Ramos (cell line): ENCODE data around the gene SLC38A1.

Experiments used
- in situ Hi-C: fragments of 300-500 bp; cut with MboI; formaldehyde crosslinking; loops from one replicate; pipeline ENCODE4 v1.14.3; 2022; ENCODE audit warnings: low sequenced_read_pairs; ENCODE audit not compliant: unreplicated experiment

The SLC38A1 gene

DNA sequence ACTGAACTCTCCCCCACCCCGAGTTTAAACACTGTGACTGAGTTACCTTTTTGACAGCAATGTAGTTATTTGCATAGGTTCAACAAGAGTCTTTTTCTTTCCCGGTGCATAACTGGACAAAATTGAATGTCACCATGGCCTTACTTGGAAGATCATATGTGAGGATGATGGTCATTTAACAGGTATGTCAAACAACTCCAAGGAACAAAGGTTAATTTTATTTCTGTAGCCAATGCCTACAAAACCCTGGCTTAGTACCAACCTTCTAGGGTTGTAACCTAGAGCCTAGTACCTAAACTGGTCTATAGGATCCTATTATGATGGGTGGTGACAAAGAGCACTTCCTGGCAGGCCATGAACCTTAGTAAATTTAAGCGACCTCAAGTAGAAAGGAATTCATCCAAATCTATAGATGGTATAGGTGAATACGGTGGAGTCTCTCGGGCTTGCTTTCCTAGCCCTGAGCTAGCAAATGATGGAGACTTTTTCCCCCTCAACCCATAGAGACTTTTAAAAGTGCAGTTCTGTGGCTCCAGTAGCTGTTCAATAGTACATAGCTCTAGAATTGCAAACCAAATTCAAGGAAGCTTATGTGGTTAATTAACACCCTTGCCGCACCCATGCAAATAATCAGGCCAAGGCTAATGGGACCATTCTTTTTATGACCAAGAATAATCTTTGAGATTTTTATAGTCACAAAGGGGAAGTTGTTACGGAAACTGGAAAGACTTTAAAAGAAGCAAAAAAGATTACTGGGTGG, 89.0 kb downstream of the SLC38A1 start:
- in situ Hi-C loops, result no loop called here

DNA sequence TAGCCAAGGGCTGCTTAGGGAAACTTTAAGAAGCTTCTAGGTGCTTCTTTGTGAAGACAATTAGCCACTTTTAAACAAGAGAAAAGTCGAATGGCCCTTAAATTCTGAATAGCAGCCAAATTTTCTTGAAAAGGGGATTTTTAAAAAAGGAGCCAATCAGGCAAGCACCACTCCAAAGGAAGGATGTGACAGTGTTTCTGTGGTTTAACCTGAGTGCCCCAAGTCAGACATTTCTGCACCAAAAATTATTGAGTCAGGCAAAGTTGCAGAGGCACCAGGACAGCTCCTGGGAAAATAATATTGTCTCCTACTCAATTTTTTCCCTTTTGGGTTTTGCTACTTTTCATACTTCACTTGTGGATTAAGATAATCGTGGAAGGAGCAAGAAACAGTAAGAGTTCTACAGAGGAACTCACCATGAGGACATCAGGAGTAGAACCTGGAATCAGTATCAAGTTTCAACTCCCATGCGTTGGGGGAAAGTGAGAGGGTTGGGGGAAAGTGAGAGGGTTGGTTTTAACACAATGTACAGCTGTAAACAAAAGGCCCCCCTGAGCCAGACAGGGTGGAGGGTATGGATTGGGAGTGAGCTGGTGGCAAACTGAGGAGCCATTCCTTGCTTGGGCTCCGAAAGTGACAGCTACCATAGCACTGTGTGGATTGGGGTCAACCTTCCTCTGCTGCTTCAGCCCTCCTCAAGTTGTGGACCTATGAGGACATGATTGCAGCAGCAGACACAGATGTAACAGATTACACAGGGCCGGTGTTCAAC, 90.8 kb downstream of the SLC38A1 start:
- in situ Hi-C loops, result no loop called here

DNA sequence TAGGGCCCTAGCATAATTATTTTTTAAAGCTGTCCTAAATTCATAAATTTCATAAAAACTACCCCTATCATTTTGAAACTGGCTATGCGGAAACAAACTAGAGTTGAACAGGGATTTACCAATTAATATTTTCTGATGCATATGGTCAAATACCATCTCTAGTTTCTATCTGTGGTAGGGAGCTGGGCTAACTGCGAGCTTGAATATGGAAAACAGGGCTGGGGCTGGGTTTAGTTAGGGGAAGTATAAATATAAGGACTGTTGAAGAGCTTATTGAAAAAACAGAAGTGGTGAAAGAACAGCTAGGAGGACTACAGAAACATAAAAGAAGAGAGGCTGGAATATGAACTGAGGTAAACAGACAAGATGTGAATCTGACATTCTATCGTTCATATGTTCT, 91.8 kb downstream of the SLC38A1 start:
- in situ Hi-C loops, result no loop called here

DNA sequence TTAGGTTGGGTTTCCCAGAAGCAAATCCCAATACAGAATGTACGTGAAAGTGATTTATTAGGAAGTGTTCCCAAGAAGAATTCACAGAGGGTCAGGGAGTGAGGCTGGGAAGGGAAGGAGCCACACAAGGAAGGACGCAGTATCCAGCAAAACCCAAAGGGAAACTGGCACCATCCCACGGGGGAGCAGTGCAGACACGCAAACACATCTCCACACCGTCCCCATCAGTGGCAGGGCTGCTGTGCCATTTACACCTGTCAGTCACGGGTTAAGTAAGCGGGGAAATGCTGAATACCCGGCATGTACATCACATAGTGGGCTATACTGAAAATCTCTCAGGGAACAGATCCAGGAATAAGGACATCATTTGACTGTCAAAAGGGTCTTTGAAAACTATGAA, 93.9 kb downstream of the SLC38A1 start:
- in situ Hi-C loops, result loop anchor here (25.0 kb wide), 1 partner anchor 512 kb away; no protein-coding TSS in a partner anchor

DNA sequence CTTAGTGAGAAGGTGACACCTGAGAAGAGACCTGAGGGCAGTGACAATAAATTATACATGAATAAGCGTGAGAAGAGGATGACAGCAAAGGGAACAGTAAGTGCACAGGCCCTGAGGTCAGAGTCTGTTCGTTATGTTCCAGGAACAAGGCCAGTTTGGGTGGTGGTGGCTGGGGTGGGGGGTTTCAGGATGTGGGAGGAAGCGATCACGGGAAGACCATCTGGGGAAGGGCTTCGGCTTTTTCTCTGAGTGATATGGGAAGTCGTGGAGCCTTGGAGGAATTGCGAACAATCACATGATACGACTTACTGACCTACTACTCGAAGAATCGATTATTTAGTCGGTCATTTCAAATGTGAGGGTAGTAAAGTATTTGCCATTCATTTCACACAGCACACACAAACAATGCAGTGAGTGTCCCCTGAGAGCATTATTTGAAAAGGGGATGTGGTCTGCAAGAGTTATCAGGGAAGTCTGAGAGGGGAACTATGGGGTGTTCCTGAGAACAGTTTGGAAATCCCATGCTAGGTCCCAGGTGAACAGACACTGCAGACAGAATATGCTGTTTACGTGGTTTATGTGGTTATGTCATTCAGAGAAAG, 94.7 kb downstream of the SLC38A1 start:
- in situ Hi-C loops, result loop anchor here (25.0 kb wide), 1 partner anchor 513 kb away; no protein-coding TSS in a partner anchor

DNA sequence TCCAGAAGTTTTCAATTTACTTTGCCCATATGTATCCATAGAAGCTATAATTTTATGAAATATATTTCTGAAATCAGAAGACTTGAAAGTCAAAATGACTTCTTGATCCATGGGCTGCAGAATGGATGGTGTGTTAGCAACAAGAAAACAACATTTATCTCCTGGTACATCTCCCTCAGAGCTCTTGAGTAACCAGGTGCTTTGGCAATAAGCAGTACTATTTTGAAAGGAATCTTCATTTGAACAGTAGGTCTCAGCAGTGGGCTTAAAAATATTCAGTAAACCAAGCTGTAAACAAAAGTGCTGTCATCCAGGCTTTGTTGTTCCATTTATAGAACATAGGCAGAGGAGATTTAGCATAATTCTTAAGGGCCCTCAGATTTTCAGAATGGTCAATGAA, 100.4 kb downstream of the SLC38A1 start:
- in situ Hi-C loops, result loop anchor here (25.0 kb wide), 1 partner anchor 519 kb away; no protein-coding TSS in a partner anchor

DNA sequence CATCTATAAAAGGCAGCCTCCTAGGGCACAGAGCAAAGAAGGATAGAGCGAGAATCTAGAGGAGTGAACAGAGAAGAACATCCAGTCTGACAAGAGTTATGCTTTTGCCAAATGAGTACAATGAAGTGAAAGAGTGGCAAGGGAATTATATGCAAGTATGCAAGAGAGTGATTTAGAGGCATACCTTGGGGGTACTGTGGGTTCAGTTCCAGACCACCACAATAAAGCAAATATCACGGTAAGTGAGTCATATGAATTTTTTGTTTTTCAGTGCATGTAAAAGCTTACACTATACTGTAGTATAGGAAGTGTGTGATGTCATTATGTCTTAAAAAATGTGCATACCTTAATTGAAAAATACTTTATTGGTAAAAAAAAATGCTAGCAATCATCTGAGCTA, 101.4 kb downstream of the SLC38A1 start:
- in situ Hi-C loops, result loop anchor here (25.0 kb wide), 1 partner anchor 520 kb away; no protein-coding TSS in a partner anchor

DNA sequence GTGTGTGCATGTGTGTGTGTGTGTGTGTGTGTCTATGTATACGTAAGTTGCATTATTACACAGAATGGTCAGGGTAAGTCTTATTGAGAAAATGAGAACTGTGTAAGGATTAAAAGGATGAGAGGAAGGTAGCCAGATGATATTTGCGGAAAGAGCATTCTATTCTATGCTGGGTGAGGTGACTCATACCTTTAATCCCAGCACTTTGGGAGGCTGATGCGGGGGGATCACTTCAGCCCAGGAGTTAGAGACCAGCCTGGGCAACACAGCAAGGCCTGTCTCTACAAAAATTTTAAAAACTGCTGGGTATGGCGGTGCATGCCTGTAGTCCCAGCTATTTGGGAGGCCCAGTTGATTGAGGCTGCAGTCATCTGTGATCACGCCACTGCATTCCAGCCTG, 103.7 kb downstream of the SLC38A1 start:
- in situ Hi-C loops, result loop anchor here (25.0 kb wide), 1 partner anchor 522 kb away; no protein-coding TSS in a partner anchor

DNA sequence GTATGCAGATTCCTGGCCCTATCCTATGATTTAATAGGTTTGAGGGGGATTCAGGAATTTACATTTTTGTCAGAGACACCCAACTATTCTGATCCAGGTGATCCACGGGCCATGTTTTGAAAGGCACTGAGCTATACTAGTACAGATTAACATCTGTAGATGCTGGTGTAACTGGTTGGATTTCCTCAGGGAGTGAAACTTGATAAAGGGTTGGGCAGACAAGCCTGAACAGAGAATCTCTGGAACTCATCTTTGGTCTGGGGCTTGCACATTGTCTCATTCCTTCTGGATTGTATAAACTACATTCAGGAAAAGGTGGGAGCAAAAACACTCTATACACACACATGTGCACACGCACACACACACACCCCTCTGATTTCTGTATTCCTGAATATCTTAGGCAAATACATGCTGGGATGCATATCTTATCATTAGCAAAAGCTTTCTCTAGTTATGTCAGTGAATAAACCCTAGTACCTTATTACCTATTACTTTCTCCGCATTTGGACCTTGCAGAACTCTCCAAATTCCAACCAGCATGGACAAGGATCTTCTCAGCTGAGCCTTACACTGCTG, 104.6 kb downstream of the SLC38A1 start:
- in situ Hi-C loops, result loop anchor here (25.0 kb wide), 1 partner anchor 523 kb away; no protein-coding TSS in a partner anchor

DNA sequence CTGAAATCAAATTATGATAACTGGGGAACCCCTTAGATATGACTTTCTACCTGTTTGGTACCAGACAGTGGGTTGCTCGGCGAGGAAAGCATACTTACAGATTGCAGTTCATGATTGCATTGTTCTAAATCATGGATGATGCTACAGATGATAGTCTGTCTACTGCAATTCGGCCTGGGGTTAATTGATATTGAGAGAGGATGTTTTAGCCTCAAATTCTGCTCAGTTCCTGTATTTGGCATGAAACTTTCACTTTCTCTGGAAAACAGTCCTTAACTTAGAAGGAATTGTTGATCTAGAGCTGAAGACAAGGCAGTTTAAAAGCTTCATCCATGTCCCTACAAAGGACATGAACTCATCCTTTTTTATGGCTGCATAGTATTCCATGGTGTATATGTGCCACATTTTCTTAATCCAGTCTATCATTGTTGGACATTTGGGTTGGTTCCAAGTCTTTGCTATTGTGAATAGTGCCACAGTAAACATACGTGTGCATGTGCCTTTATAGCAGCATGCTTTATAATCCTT, 106.2 kb downstream of the SLC38A1 start:
- in situ Hi-C loops, result loop anchor here (25.0 kb wide), 1 partner anchor 525 kb away; no protein-coding TSS in a partner anchor

DNA sequence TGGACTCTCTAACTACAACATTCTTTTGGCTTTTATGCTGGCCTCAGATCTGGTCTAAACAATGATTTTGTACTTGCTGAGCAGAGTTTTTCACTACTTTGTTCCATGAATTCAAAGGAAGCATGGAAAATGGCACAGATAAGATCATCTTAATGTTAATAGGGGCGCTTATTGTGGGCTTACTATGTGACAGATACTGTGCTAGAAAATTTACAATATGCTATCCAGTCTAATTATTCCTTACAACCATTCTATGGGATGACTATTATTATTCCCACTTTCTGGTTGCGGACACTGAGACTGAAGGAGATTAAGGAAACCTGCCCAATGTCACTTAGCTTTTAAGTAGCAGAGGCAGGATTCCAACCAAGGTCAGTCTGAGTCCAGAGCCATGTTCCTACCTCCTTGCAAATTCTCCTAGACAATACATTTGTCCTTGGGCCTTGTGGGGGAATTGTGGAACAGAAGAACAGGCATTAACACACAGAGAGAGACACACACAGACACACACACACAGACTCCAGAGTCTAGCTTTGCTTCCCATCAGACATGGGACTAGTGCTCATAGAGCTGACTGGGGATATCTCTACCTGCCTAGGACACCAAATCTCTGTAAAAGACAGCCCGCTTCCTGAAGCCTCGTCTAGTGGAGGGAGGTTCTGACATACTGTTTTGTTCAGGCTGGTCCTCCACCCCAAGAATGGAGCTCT, 107.7 kb downstream of the SLC38A1 start:
- in situ Hi-C loops, result loop anchor here (25.0 kb wide), 1 partner anchor 526 kb away; no protein-coding TSS in a partner anchor

DNA sequence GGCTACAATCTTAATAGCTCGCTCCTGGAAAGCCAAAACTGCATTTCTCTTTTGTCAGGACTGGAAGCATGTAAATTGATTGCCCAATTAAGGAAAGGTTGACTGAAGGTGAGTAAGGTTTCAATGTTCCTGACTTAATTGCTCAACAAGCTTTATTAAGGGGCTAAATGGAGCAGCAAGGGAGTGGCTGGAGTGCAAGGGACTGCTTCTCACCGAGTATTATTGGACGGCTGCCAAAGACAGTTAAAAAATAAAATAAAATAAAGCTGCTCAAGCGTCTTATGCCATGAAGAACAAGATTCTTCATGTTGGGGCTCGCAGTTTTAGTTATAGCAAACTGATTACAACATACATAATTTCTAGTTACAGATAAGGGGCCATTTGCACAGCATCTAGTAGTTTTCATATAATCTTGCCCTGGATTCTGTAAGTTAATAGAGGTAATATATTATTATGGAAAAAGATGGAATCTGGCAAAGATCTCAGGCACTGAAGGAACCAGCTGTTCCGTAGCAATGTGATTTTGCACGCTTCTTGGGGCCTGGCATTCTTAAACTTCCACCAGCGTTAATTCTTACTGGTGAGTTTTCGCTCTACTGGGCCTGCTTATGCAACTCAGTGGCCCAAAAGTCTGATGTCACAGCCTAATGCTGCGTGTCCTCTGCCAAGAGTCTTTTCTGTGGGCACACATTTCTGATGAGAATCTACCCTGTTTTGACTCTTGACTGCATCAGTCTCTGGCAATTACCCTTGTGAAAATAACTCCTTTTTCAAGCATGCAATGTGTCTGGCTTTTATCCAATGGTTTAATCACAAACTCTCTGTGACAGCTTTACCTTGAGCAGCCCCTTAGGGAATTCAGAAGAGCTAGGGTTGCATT, 108.5 kb downstream of the SLC38A1 start:
- in situ Hi-C loops, result loop anchor here (25.0 kb wide), 1 partner anchor 527 kb away; no protein-coding TSS in a partner anchor

DNA sequence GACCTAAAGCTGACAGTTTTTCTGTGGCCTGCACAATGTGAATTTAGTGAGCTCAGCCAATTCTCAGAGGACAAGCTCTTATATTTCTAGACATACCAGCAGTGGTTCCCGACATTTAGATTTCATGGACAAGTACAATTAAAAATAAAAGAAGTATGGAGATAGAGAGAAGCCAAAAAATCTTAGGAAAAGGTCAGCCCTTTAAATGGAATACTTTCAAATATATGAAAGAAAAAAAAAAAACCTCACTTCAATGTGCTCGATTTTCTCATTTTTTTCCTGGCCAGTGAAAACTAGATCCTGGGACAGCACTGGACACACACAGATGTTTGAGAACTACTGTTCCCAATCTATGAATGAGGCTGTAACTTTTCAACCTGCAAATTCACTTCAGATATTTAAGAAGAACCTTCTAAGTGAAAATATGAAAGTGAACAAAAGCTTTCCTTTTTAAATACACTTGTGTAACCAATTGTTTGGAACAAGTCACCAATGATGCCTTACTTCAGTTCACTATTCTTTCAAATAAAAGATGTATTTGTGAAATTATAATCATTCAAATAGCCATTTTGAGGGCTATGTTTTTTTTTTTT, 109.4 kb downstream of the SLC38A1 start:
- in situ Hi-C loops, result loop anchor here (25.0 kb wide), 1 partner anchor 528 kb away; no protein-coding TSS in a partner anchor

DNA sequence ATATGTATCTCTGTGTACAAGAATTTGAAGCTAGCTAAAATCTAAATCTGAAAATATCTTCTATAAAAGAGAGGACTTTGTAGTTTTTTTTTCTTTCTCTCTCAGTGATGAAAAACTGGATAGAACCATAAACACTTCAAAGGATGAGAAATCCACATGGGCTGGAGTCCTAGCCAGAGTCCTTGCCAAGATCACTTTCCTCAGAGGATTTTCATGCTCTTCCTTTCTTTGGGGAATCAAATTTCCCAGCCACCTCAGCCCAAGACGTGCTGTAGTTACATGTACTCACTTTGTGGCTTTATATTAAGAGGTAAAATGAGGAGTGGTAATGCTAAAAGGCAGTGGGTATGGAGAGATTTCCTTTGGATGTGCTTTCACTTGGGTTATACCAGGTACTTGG, 110.3 kb downstream of the SLC38A1 start:
- in situ Hi-C loops, result loop anchor here (25.0 kb wide), 1 partner anchor 529 kb away; no protein-coding TSS in a partner anchor

DNA sequence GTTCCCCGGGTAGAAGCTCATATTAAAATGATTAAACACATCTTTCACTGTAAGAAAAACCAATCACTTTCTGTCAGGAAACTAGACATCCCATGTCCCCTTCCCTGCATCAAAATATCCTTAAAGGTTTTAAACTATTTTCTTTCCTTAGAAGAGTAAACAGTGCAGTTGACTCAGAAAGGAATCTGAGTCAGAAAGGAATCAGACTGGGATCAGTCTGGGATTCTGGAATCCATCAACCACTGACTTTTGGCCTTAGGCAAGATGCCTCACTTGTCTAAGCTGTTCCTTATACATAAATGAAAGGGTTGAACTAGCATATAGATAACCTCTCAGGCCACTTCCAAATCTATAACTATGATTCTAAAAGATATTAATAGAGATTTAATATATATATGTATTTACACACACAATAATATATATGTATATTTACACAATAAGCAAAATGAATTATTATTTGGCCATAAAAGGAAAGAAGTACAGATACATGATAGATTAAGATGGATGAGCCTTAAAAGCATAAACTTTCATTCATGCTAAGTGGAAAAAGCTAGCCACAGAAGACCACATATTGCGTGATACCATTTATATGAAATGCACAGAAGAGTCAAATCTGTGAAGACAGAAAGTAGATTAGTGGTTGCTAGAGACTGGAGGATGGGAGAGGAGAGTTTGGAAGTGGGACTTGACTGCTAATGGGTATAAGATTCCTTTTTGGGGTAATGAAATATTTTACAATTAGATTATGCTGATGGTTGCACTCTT, 114.4 kb downstream of the SLC38A1 start:
- in situ Hi-C loops, result loop anchor here (25.0 kb wide), 1 partner anchor 533 kb away; no protein-coding TSS in a partner anchor

DNA sequence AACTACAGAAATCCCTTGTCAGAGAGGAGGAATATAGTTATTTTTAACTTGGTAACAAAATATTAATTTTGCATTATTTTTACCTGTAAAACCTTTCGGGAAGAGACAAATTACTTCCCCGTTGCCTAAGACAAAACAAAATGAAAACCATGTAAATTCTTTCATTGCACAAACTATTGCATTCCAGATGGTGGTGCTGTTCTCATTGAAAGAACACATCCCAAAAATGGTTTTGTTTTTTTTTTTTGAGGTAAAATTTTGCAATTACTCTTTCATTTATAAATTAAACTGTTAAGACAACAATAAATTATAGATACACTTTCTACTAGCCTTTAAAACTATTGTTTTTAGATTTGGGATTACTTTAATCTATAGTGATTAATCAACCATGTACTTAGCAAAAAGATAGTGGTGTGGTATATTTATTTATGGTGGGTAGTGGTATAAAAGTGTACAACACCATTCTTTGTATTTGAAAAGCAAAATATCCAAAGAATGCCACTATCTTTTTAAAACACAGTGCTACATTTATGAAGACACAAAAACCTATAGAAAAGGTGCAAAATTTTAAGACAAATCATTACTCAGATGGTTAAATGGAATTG, 115.5 kb downstream of the SLC38A1 start:
- in situ Hi-C loops, result loop anchor here (25.0 kb wide), 1 partner anchor 534 kb away; no protein-coding TSS in a partner anchor

DNA sequence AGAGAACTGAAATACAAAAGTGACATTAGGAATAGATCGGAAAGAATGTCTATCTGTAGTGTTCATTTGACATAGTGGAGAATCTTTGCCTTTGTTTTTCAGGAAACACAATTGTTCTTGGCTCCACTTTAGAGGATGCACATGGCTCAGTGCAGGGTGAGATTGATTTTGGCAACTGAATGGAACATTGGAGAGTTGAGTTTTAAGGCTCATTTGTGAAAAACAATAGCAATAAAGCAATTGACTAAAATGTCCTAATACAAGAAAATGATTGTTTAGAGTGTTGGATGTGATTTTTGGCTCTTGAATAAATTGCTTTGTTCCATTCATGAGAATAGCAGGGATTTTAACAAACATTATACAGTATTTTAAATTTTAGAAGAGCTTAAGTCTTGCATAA, 116.4 kb downstream of the SLC38A1 start:
- in situ Hi-C loops, result loop anchor here (25.0 kb wide), 1 partner anchor 535 kb away; no protein-coding TSS in a partner anchor
